Activated T-helper 9 cell treated with anti-CD3 and anti-CD28 coated beads, Interleukin-2, amount 50 U/mL, for 16 hours (primary cell): ENCODE data around the gene APBB2.

Experiments
- DNase-seq: peaks from one replicate; pipeline ENCODE4 v3.0.0-alpha.2; 2020; ENCODE audit warnings: low read depth

APBB2 gene

GRCh38 chr4:40971338-40971737, 243.0 kb downstream of the APBB2 start:
- no peak for DNase-seq

- no peak for DNase-seq
Observed at GRCh38 chr4:40969501-40969900, 244.8 kb downstream of the APBB2 start.

- DNase-seq = no peak
Observed at GRCh38 chr4:40967550-40967949, 246.8 kb downstream of the APBB2 start.

- DNase-seq = no peak
Observed at GRCh38 chr4:40966091-40966490, 248.3 kb downstream of the APBB2 start.

GRCh38 chr4:40963897-40964478, 250.4 kb downstream of the APBB2 start:
- DNase-seq = no peak

GRCh38 chr4:40962551-40963180, 251.7 kb downstream of the APBB2 start:
- no peak for DNase-seq

- no peak for DNase-seq
Observed at GRCh38 chr4:40960941-40961340, 253.4 kb downstream of the APBB2 start.

- DNase-seq = no peak
Observed at GRCh38 chr4:40957281-40957680, 257.1 kb downstream of the APBB2 start.

GRCh38 chr4:40956721-40957255, 257.6 kb downstream of the APBB2 start:
- DNase-seq = no peak

- DNase-seq = no peak
Observed at GRCh38 chr4:40954088-40954668, 260.2 kb downstream of the APBB2 start.

- DNase-seq = no peak
Observed at GRCh38 chr4:40953283-40954087, 260.9 kb downstream of the APBB2 start.

- no peak for DNase-seq
Observed at GRCh38 chr4:40952672-40953071, 261.7 kb downstream of the APBB2 start.

- no peak for DNase-seq
Observed at GRCh38 chr4:40952217-40952616, 262.1 kb downstream of the APBB2 start.

GRCh38 chr4:40951026-40951425, 263.3 kb downstream of the APBB2 start:
- DNase-seq = no peak

- DNase-seq = no peak
Observed at GRCh38 chr4:40949358-40950100, 264.8 kb downstream of the APBB2 start.

GRCh38 chr4:40948014-40948413, 266.3 kb downstream of the APBB2 start:
- no peak for DNase-seq

- DNase-seq = no peak
Observed at GRCh38 chr4:40946652-40947051, 267.7 kb downstream of the APBB2 start.

- no peak for DNase-seq
Observed at GRCh38 chr4:40940756-40941155, 273.6 kb downstream of the APBB2 start.

GRCh38 chr4:40940317-40940741, 274.0 kb downstream of the APBB2 start:
- no peak for DNase-seq

GRCh38 chr4:40939856-40940255, 274.5 kb downstream of the APBB2 start:
- no peak for DNase-seq

GRCh38 chr4:40938337-40938736, 276.0 kb downstream of the APBB2 start:
- no peak for DNase-seq
